OCI-LY1 (cell line): ENCODE data around the gene IGSF11.

Experiments used
- EZH2 ChIP-seq: fragments of 200-600 bp; sonication (generic), shearing (Covaris generic); IDR thresholded peaks from 2 replicates; pipeline ENCODE4 v1.8.0; 2017; ENCODE audit warnings: borderline replicate concordance, mixed run types, mild to moderate bottlenecking, antibody characterized with exemption, low read length, moderate library complexity, mixed read lengths
- TF ChIP-seq, protein P1 (sequence below): fragments of 200-600 bp; sonication (generic), shearing (Covaris generic); IDR thresholded peaks from 2 replicates; pipeline ENCODE4 v1.5.1; 2017; ENCODE audit warnings: mild to moderate bottlenecking, antibody characterized with exemption, low read length, moderate library complexity, mixed read lengths

DNA sequence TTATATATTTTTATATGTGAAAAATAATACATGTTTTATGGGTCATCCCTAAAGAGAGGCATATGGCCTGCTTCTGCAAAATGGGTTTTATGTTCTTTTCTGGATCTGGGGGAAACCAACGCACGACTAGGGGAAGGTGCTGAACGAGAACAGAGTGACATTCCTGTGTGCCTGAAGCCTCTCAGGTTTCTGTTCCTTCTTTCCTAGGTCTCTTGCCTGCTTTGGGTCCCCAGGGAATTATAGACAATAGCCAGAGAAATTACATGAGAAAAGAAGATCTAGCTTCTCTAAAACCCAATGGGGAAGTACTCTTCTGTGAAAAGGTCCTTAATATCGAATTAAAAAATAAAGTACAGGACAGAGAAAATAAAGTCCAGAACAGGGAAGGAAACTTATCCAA, 66.5 kb downstream of the IGSF11 start:
- no peak for TF ChIP-seq EZH2
- TF ChIP-seq, protein P1, sequence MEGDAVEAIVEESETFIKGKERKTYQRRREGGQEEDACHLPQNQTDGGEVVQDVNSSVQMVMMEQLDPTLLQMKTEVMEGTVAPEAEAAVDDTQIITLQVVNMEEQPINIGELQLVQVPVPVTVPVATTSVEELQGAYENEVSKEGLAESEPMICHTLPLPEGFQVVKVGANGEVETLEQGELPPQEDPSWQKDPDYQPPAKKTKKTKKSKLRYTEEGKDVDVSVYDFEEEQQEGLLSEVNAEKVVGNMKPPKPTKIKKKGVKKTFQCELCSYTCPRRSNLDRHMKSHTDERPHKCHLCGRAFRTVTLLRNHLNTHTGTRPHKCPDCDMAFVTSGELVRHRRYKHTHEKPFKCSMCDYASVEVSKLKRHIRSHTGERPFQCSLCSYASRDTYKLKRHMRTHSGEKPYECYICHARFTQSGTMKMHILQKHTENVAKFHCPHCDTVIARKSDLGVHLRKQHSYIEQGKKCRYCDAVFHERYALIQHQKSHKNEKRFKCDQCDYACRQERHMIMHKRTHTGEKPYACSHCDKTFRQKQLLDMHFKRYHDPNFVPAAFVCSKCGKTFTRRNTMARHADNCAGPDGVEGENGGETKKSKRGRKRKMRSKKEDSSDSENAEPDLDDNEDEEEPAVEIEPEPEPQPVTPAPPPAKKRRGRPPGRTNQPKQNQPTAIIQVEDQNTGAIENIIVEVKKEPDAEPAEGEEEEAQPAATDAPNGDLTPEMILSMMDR: no peak
